Measurements from ENCODE around the gene APOBEC3B.

DNA sequence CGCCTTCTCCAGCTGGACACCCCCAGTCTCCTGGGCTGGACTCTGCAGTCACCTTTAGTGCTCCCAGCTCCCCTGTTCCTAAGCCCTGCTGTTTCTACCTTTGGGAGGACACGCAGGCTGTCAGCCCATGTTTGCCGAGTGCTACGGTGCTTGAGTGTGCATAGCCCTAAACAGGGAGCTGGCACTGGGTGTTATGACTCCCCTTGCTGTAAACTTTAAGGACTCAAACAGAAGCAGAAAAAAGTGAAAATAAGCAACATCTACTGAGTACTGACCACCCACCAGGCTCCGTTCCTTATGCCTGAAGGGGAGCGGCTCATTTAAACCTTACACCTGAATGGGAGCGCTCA is 7.3 kb upstream of the APOBEC3B start:
- TF ChIP-seq, protein P1, sequence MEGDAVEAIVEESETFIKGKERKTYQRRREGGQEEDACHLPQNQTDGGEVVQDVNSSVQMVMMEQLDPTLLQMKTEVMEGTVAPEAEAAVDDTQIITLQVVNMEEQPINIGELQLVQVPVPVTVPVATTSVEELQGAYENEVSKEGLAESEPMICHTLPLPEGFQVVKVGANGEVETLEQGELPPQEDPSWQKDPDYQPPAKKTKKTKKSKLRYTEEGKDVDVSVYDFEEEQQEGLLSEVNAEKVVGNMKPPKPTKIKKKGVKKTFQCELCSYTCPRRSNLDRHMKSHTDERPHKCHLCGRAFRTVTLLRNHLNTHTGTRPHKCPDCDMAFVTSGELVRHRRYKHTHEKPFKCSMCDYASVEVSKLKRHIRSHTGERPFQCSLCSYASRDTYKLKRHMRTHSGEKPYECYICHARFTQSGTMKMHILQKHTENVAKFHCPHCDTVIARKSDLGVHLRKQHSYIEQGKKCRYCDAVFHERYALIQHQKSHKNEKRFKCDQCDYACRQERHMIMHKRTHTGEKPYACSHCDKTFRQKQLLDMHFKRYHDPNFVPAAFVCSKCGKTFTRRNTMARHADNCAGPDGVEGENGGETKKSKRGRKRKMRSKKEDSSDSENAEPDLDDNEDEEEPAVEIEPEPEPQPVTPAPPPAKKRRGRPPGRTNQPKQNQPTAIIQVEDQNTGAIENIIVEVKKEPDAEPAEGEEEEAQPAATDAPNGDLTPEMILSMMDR (IDR thresholded peaks at IDR 0.05; ENCODE audit: poor library complexity) = no peak
- TF ChIP-seq EZH2 (IDR thresholded peaks at IDR 0.05; ENCODE audit: borderline replicate concordance) (no peak), EZH2phosphoT487 (IDR thresholded peaks at IDR 0.05; ENCODE audit: low read depth, severe bottlenecking, unreplicated experiment) (no peak)
